HG02981 (cell line): ENCODE measurements around the gene CLDN16.

Source experiments
- ATAC-seq: cut with Tn5 transposase; IDR thresholded peaks from one replicate; pipeline ENCODE4 v1.9.1; 2021; ENCODE audit warnings: mild to moderate bottlenecking, moderate library complexity; ENCODE audit not compliant: unreplicated experiment

The CLDN16 gene

GRCh38 chr3:190387578-190388213 is at the start of gene CLDN16:
TSS of gene CLDN16 (plus strand) at chr3:190388163. CDS start at chr3:190388330, 167 bp downstream.
- ATAC-seq: no peak

- ATAC-seq: no peak
These were observed 49.2 kb upstream of the CLDN16 start for GRCh38 chr3:190338717-190339116.

- peak; percentile 89 for ATAC-seq
These were observed 48.8 kb upstream of the CLDN16 start for GRCh38 chr3:190339130-190339529.

GRCh38 chr3:190340071-190340470 is 47.9 kb upstream of the CLDN16 start:
- ATAC-seq: no peak

GRCh38 chr3:190345027-190345821 is 42.7 kb upstream of the CLDN16 start:
- no peak for ATAC-seq

- no peak for ATAC-seq
These were observed 42.1 kb upstream of the CLDN16 start for GRCh38 chr3:190345878-190346277.

- ATAC-seq: no peak
These were observed 41.4 kb upstream of the CLDN16 start for GRCh38 chr3:190346541-190346940.

- no peak for ATAC-seq
These were observed 35.0 kb upstream of the CLDN16 start for GRCh38 chr3:190352861-190353457.

GRCh38 chr3:190356246-190356645 is 31.7 kb upstream of the CLDN16 start:
- ATAC-seq: no peak

GRCh38 chr3:190357468-190357867 is 30.5 kb upstream of the CLDN16 start:
- no peak for ATAC-seq

GRCh38 chr3:190359813-190360212 is 28.1 kb upstream of the CLDN16 start:
- no peak for ATAC-seq

- ATAC-seq: no peak
These were observed 27.7 kb upstream of the CLDN16 start for GRCh38 chr3:190360228-190360627.

GRCh38 chr3:190361791-190362190 is 26.2 kb upstream of the CLDN16 start:
- ATAC-seq: no peak

- no peak for ATAC-seq
These were observed 25.7 kb upstream of the CLDN16 start for GRCh38 chr3:190362258-190362657.

- no peak for ATAC-seq
These were observed 21.8 kb upstream of the CLDN16 start for GRCh38 chr3:190366133-190366532.

GRCh38 chr3:190368881-190369280 is 19.1 kb upstream of the CLDN16 start:
- no peak for ATAC-seq

GRCh38 chr3:190369668-190370295 is 18.2 kb upstream of the CLDN16 start:
- ATAC-seq: no peak

GRCh38 chr3:190370369-190370768 is 17.6 kb upstream of the CLDN16 start:
- no peak for ATAC-seq

- no peak for ATAC-seq
These were observed 16.8 kb upstream of the CLDN16 start for GRCh38 chr3:190371152-190371551.

GRCh38 chr3:190375246-190375645 is 12.7 kb upstream of the CLDN16 start:
- ATAC-seq: no peak

GRCh38 chr3:190375671-190376070 is 12.3 kb upstream of the CLDN16 start:
- no peak for ATAC-seq
